Measurements from ENCODE around the gene FTCD.

DNA sequence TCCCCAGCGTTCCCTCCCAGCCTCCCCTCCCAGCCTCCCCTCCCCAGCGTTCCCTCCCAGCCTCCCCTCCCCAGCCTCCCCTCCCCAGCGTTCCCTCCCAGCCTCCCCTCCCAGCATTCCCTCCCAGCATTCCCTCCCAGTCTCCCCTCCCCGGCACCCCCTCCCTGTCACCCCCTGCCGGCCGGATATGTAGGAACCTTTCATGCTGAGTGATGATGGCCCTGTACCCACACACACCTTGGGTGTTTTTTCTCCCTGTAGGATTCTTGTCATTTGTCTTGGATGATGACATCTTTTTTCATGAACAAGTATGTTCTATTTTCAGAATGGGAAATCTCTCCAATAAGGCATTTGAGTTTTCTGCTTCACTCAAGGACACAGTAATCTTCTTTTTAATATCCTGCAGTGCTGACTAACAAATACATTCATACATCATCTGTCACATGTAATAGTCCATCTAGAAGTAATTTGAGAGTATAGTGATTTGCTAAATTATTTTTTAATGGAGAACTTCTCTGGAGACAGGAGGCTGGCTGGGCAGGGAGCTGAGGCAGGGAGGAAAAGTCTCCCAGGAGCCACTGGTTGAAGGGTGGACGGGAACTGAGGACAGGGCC, 19.5 kb downstream of the FTCD start:
- TF ChIP-seq EZH2 (IDR thresholded peaks at IDR 0.05; ENCODE audit: borderline replicate concordance, low read length) (no peak), CTCF (conservative IDR thresholded peaks at IDR 0.05 in 1 of 2, IDR thresholded peaks at IDR 0.05 in 1 of 2; ENCODE audit: extremely low read depth in 1 of 2, insufficient read depth in 1 of 2, low read depth in 1 of 2, low read length in 2 of 2) (no peak)

Measured in mammary epithelial cell (primary cell).